NCI-H1694 treated with DMSO at 0.1 percent for 48 hours (cell line): ENCODE measurements around the gene EVA1C.
"Not testable (repeated sequence)": the region's sequence is repeated elsewhere in the genome, so short reads cannot be mapped to it uniquely, and the experiment has no call there.

Source experiments
- DNase-seq: peaks from one replicate; lab custom pipeline; 2025; lab: John Stamatoyannopoulos, UW

Gene EVA1C

DNA sequence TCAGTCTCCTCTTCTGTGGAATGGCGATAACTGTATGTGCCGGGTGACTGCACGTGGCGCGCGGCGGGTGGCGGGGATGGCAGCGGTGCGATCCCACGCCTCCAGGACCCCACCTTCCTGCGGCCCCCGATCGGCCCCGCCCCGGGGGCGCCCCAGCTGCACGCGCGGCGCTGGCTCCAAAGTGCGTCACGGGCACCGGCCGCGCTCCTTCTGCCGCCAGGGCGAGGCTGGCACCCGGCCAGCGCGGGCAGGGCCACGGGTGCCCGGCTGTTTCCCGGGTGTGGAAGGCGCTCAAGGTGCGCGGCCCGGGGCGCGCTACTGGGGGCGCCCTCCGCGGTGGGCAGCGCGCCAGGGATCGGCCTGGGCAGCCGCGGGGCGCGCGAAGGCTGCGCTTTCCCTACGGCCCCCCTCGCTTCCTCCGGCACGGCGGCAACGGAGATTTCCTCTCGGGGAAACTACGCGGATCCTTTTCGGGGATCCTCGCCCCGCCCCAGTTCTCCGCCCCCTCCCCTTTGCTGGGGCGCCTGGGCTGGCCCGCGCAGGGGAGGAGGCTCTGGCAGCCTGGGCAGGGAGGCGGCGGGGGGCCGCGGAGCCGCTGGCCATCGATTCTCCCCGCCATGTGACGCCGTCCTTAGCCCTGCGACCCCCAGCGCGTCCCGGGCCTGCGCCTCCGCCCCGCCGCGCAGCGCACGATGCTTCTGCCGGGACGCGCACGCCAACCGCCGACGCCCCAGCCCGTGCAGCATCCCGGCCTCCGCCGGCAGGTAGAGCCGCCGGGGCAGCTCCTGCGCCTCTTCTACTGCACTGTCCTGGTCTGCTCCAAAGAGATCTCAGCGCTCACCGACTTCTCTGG, at the start of gene EVA1C:
EVA1C (plus strand) TSS at position 545 of the 853 bp plus-strand sequence; CDS start at position 693, 148 bp downstream.
- peak; percentile 59 for DNase-seq

DNA sequence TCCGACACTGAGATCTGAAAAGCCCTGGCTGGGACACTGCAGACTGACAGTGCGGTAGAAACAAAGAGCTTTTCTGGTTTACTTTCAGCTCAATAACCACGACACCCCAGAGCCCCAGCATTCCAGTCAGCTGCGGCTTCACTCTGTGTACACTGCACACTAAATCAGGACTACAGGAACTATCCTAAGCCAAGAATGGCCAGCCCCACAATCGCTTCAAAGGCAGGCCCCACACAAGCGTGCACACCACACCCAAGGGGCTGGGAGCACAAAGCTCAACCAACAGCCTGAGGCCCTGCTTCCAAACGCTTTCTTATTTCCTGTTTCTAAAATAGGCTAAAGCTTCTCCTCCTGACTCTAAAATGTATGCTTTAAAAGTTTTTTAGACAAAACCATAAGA, 48.1 kb upstream of the EVA1C start:
- DNase-seq, result no peak

GRCh38 chr21:32364796-32365195, 47.7 kb upstream of the EVA1C start:
- DNase-seq, result no peak

DNA sequence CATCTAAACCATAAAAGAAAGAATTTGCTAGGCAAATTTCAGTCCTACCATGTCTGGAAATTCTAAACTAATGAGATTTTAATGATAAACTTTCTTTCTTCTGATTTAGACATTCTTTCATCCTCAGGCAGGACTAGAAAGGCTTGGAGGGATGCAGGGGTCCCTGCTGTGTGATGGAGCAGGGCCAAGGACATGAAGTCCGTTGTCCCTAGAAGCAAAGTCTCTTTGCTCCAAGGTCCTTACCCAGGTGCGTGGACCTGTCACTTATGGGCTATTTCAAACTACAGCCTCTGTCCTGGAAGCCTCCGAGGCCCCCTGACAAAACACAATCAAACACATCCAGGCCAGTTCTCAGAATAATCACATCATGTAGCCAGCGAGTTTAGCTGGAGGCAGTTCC, 46.3 kb upstream of the EVA1C start:
- DNase-seq, result no peak

GRCh38 chr21:32367158-32367557, 45.3 kb upstream of the EVA1C start:
- DNase-seq, result no peak

DNA sequence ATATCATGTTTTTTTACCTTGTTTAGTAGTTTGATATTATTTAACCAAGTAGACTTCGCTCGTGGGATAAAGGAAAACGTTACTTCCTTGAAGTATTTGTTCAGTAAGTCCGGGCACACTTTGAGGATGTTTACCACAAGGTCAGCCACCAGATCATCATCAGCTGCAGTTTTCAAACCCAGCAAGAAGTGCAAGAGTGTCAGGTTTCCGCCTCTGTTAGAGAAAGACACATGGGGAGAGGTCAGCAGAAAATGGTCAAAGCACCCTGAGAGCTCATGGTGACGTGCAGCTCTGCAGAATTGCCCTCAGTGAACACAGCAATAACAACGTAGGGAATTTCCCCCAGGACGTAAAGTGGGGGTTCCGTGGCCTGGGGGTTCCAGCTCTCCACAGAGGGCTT, 44.1 kb upstream of the EVA1C start:
- no peak for DNase-seq

- not testable (repeated sequence) for DNase-seq
Observed at GRCh38 chr21:32368961-32369360, 43.5 kb upstream of the EVA1C start.

DNA sequence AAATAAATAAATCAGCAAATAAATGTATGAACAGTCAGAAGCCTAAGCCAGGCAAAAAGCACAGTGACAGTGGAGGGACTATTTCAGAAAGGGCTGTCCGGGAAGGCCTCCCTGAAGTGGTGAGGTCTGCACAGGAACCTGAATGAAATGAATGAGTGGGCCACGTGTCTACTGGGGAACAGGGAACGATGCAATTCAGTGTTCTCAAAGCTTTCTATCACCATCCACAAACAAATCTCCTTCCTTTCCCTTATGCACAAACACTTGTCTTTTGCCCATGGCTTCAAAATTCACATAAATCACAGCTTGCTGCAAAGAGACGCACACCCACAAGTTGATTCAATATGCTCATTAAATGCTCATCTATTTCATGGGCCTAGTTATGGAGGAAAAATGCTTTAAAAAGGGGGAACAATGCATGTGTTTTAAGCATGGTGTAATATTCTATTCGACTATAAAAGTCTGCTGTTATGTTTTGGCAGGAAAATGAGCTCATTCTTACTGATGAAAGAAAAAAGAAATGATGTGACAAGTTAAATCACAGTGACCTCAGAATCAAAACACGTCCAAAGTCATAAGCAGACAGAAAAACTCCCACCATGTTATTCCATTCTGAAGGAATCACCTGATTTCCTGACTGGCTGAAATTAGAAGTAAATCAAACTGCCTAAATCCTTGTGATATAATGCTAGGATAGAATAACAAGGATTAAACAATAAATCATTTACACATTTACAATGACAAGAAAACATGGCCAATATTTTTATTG, 41.3 kb upstream of the EVA1C start:
- DNase-seq, result no peak

DNA sequence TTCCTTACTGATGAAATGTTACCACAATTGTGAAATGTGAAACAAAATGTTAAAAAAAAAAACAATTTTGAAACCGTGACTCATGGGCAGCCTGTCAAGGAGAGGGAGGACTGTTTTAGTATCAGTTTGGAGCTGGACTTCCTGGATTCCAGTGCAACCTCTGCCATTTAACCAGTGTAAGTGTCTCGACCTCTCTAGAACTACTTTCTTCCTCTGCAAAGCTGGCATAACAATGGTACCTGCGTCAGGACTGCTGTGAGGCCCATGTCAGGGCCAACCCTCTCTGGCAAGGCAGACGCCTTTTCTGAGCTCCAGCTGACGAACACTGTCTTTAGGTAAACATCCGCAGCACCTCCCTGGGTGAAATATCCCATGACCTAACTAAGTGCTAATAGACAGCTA, 40.6 kb upstream of the EVA1C start:
- no peak for DNase-seq

GRCh38 chr21:32372755-32373154, 39.8 kb upstream of the EVA1C start:
- no peak for DNase-seq

DNA sequence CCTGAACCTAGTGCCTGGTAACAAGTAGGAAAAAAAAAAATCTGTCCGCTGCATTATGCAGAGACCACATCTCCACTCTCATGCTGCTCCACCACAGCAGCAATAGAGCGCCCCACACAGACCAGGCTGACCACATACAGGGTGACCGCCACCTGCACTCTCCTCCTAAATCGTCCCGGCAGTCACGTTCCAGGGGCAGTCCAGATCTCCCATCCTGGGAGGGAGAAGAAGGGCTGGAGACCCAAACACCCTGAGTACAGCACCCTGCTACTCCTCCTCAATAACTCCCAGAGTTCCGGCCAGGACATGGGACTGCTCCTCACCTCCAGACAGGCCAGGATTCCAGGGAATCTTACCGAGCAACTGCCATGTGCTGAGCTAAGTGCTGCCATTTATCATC, 35.0 kb upstream of the EVA1C start:
- DNase-seq, result no peak

DNA sequence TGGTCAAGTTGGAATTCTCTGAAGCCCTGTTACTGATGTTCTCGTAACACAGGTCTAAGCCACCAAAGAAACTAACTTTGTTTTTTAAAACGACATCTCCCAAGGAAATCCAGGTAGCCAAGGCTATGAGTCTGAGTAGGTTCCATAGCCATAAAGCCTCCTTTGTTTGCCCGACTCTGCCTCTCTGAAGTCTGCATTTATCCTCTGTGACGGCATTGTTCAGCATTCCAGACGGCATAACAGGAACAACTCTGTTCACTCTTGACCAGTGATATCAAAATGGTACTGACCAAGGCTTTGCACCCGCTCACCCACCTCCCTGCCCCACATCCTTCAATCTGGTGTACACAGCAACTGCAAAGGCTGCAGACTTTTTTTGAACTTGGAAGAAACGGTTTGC, 34.5 kb upstream of the EVA1C start:
- DNase-seq, result no peak

GRCh38 chr21:32378956-32379355, 33.5 kb upstream of the EVA1C start:
- DNase-seq, result no peak

- DNase-seq, result no peak
Observed at GRCh38 chr21:32380940-32381339, 31.6 kb upstream of the EVA1C start.

DNA sequence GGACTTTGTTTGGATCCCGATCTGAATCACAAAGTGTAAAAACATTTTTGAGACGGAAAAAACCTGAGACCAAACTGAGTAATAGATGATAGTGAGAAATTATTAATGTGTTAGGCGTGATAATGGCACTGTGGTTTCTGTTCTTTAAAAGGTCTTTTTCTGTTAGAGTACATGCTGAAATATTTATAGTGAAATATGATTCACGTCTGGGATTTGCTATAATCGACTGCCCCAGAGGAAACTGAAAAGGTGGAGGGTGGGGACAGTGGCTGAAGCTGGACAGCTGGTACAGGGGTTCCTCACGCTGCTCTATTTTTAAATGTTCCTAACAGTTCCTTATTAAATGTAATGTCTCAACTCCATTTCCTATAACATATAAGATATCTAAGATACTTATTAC, 30.9 kb upstream of the EVA1C start:
- DNase-seq, result no peak

DNA sequence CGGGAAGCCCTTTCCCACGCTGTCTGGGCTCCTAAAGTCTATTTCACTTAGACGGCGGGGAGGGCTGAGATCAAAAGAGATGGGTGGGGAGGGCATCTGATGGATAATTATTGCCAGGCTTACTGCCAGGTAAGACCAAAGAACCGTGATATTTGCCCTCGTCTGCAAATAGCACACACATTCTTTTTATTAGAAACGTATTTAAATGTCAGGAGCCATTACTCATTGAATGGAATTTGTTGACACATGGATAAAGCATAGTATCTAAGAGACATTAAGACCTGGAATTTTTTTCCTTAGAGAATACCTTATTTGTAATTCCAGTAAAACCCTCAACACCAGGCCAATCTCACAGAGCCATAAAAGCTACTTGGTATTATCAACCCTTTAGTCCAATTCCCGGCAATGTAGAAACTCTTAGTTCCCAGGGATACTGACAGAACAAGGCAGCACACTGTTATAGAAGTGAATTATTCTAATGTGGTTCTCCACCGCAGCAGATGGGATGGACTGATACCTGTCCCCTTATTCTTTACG, 30.3 kb upstream of the EVA1C start:
- DNase-seq, result no peak

GRCh38 chr21:32383812-32384211, 28.7 kb upstream of the EVA1C start:
- DNase-seq, result no peak

- no peak for DNase-seq
Observed at GRCh38 chr21:32386195-32386870, 26.2 kb upstream of the EVA1C start.

DNA sequence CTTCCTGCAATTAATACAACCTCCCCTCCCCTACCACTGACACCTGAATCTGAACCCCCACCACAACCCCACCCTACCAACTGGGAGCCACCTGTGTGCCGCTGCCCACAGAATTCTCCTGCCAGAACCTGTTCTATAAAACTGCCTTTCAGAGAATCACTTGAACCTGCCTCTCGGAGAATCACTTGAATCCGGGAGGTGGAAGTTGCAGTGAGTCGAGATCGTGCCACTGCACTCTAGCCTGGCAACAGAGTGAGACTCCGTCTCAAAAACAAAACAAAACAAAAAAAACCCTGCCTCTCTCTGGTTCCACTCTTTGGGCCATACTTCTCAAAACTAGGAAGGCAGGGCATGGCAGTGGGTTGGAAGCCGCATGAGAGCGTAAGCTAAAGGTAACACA, 25.4 kb upstream of the EVA1C start:
- DNase-seq, result no peak

DNA sequence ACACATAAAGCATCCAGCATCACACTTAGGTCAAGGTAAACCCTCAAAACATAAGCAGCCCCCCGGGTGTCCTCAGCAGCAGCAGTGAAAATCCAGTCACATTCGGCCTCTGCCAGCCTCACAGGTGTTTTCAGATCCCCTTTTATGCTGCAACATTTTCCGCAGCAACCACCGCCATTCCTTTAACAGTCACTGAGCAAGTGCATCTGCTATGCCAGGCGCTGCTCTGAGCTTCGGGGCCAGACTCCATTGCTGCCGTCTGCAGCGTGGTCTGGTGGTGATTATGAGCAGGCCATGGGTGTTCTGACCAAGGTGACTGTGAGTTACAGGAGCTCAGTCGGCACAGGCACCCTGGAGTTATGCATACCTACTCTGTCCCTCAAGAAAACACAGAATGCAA, 24.2 kb upstream of the EVA1C start:
- DNase-seq, result no peak

GRCh38 chr21:32389337-32390015, 23.0 kb upstream of the EVA1C start:
- no peak for DNase-seq
